HG03159 (cell line): ENCODE results near the gene SETD1A.
A peak's percentile ranks its signal among the peaks of the same experiment; 100 is the strongest.
"Not testable (repeated sequence)": the region's sequence is repeated elsewhere in the genome, so short reads cannot be mapped to it uniquely, and the experiment has no call there.

ENCODE experiments used
- ATAC-seq: cut with Tn5 transposase; IDR thresholded peaks from one replicate; pipeline ENCODE4 v1.9.1; 2021; ENCODE audit warnings: mild to moderate bottlenecking, moderate library complexity; ENCODE audit not compliant: unreplicated experiment

The SETD1A gene

GRCh38 chr16:31011815-31012214 lies 54.3 kb downstream of the SETD1A start:
- not testable (repeated sequence) for ATAC-seq

DNA sequence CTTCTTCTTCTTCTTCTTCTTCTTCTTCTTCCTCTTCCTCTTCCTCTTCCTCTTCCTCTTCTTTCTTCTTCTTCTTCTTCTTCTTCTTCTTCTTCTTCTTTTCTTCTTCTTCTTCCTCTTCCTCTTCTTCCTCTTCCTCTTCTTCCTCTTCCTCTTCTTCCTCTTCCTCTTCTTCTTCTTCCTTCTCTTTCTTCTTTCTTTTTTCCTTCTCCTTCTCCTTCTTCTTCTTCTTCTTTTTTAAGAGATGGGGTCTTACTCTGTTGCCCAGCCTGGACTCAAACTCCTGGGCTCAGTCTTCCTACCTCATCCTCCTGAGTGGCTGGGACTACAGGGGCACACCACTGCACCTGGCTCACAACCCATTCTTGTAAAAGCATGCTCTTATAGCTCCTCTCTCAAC lies 55.7 kb downstream of the SETD1A start:
- not testable (repeated sequence) for ATAC-seq

- ATAC-seq = no peak
Measured at GRCh38 chr16:31016018-31016417, 58.5 kb downstream of the SETD1A start.

- not testable (repeated sequence) for ATAC-seq
Measured at GRCh38 chr16:31017756-31018155, 60.2 kb downstream of the SETD1A start.

DNA sequence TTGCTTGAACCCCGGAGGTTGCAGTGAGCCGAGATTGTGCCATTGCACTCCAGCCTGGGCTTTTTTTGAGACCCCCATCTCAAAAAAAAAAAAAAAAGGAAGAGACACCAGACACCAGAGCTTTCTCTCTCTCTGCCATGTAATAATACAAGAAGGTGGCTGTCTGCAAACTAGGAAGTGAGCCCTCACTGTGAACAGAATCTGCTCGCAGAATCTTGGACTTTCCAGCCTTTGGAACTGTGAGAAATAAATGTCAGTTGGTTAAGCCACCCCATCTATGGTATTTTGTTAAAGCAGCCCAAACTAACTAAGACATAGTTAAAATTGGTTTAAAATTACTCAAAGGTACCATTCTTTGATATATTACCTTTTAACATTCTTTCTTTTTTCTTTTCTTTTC lies 63.0 kb downstream of the SETD1A start:
- no peak for ATAC-seq

DNA sequence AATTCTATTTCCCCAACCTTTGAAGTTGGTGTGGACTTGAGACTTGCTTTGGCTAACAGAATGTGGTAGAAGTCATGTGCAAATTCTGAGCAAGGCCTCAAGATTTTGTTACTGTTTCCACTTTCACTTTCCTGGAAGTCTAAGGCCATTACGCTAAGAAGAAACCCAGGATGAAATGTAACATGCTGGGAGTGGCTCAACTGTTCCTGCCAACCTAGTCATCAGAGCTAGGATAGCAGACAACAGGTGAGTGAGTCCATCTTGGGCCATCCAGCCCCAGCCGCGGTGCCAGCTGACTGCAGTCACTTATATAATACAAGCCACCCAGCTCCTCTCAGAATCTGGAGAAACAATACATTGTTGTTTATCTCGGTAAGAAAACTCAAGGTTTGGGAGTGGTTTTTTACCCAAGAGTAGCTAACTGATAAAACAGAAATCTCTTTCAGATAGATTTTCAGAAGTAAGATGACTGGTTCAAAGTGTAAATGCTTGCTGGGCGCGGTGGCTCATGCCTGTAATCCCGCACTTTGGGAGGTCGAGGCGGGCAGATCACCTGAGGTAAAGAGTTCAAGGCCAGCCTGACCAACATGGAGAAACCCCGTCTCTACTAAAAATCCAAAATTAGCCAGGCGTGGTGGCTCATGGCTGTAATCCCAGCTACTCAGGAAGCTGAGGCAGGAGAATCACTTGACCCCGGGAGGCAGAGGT lies 65.1 kb downstream of the SETD1A start:
- ATAC-seq = no peak

DNA sequence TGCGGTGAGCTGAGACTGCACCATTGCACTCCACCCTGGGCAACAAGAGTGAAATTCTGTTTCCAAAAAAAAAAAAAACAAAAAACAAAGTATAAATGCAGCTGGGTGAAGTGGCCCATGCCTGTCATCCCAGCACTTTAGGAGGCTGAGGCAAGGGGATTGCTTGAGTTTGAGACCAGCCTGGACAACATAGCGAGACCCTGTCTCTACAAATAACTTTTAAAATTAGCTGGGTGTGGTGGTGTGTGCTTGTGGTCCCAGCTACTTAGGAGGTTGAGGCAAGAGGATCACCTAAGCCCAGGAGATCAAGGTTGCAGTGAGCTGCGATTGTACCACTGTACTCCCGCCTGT lies 65.7 kb downstream of the SETD1A start:
- no peak for ATAC-seq

DNA sequence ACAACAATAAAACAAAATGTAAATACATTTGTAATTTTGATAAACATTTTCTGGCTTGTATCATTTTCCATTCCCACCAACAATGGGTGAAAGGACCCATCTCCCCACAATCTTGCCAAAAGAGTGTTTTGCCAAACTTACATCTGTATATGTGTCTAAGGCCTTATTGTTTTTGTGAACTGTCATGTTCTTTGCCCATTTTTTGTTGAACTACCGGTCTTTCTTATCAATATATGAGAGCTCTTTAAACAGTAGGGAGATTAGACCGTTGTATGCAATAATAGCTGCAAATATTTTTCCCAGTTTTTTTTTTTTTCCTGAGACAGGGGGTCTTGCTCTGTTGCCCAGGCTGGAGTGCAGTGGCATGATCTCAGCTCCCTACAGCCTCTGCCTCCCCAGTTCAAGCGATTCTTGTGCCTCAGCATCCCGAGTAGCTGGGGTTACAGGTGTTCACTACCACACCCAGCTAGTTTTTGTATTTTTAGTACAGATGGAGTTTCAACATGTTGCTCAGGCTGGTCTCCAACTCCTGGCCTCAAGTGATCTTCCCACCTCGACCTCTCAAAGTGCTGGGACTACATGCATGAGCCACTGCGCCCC lies 66.2 kb downstream of the SETD1A start:
- no peak for ATAC-seq

DNA sequence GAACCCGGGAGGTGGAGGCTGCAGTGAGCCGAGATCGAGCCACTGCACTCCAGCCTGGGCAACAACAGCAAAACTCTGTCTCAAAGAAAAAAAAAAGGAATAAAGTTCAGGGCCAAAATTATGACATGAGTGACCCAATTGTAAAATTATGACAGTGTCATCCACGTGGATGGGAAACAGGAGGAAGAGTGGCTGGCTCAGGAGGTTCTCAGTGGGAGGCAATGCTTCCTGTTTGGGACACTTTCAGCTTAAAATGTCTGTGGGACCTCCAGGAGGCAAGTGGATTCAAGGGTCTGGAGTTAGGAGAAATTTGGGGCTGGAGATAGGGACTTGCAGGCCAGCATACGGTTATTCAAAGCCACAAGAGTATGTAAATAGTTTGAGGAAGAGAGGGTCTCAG lies 67.8 kb downstream of the SETD1A start:
- ATAC-seq = no peak

DNA sequence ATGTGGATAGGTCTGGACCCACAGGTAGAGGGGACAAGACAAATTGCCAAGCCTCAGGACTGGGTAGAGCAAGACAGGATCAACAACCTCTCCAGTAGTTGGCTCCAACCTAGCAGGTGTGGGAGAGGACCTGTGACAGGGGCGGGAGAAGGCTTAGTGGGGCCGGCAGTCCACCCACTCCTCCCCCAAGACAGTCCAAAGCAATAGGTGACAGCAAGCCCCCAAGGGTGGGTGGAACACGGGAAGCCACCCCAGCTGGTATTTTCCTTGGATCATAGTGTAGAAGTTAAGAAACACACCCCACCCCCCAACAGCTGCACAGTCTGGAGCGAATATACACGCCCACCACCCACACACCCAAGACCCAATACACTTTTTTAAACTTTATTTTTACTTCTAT lies 71.7 kb downstream of the SETD1A start:
- ATAC-seq = no peak

- ATAC-seq = no peak
Measured at GRCh38 chr16:31031276-31031675, 73.7 kb downstream of the SETD1A start.

DNA sequence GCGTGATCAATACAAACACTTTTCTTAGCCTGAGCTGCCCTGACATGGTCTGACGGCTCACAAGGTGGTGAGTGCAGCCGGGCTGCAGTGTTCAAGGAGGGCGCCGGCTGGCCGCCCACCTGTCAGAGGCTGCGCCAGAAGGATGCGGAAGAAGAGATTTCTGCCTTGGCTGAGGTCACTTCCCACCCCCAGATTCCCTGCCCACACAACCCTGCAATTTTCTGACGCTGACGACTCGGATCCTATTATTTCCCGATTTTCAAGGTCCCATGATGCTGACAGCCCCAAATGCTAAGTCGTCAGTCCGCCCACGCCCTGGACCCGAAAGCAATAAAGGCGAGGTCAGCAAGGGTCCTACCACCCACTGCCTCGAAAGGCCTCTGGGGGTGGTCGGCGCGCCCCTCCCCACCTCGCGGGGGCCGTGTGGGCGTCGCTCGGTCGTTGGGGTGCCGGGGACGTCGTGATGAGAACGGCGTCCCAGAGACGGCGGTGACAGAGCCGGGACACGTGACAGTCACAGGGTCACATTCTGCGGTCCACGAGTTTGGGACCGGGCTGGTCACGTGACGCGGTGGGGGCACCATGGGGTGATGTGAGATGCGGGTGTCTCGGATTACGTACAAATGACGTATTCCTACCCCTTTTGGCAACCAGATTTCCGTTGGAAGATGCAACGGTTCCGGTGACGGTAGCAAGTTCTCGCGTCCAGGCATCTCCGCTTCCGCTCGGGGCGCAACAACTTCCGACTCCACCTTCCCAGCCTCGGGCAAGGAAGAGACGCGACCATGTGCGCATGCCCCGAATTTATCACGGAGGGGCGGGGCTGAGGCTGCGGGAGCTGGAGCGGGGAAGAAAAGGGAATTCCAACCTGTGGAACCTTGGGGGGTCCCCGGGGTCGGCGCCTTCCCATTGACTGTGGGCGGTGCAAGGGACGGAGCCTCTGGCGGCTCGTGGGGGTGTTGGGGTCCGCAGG lies 75.5 kb downstream of the SETD1A start, which contains the start of gene STX4:
Gene STX4 (plus strand): TSS at position 823 of the 973 bp plus-strand sequence. CDS start 248 bp downstream, outside the sequence.
- ATAC-seq = peak; percentile 70

DNA sequence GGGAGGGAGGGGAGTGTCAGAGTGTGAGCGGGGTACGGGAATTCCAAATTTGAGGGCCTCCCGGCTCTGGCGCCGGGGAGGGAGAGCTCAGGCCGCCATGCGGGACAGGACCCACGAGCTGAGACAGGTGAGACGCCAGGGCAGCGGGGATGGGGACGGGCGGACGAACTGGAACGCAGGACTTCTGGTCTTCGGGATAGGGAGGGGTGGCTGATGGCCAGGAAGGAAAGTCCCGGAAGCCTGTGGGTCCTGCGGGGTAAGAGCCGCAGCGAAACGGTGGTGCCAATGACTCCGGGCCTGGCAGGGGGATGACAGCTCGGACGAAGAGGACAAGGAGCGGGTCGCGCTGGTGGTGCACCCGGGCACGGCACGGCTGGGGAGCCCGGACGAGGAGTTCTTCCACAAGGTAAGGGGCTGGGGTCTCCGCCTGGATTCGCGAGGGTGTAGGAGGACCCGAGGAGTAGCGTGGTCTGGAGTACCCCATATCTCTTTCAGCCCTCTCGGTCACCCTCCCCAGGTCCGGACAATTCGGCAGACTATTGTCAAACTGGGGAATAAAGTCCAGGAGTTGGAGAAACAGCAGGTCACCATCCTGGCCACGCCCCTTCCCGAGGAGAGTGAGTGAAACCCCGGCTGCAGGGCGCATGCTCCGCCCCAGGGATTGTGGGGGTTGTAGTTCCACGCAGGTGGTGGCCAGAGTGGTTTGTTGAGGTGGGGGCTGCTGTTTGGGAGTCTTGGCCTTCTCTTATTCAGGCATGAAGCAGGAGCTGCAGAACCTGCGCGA lies 76.3 kb downstream of the SETD1A start:
- peak; percentile 53 for ATAC-seq
